HG03039 (cell line): ENCODE measurements around the gene PRORP.
A peak's percentile ranks its signal among the peaks of the same experiment; 100 is the strongest.
"Not testable (repeated sequence)": the region's sequence is repeated elsewhere in the genome, so short reads cannot be mapped to it uniquely, and the experiment has no call there.

Experiments
- ATAC-seq: cut with Tn5 transposase; IDR thresholded peaks from one replicate; pipeline ENCODE4 v1.9.1; 2021; ENCODE audit warnings: mild to moderate bottlenecking, moderate library complexity; ENCODE audit not compliant: unreplicated experiment

The PRORP gene

DNA sequence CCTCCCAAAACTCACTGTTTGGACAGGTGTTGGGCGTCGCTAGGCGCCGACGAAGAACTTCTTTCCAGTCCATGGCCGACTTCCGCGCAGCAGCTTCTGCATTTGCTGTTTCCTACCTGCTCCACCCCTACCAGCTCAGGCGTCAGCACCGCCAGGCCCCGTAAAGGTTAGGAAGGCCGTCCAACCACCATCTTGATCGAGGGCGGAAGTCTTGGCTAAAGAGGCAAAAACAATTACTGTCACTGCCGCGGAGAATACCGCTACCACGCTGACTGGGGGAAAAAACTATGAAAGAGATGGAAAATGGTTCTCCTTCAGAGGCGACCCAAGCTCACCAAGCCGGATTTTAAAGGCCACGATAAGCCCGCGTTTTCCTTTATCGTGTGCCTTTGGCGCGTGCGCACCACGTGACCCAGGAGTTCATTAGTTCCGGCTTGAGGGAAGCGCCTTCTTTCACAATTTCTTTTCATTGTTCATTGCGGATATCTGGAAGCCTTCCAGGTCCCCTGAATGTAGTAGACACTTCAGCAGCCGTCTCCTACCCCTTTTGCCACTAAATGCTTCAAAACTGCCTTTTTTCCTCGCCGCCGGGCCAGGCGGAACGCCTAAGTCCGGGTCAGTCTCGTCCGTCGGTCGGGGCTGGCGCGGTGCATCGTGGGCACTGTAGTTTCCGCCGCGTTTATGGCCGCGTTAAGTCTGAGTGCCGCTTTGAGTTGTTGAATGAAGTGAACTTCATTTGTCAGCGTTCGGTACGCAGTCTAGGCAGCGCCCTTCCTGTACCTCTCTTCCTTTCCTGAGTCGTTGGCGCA lies at the start of gene PRORP, which contains the start of gene PPP2R3C:
Gene PRORP, plus strand, starts transcription at position 666 of the 809 bp plus-strand sequence. CDS start 694 bp downstream, outside the sequence.
Gene PPP2R3C, minus strand, starts transcription at position 104 of the 809 bp plus-strand sequence. Its CDS starts 31 bp downstream, at position 73.
- peak; percentile 71 for ATAC-seq

GRCh38 chr14:35073486-35073885 lies 48.9 kb upstream of the PRORP start:
- ATAC-seq = no peak

GRCh38 chr14:35078082-35078481 lies 44.3 kb upstream of the PRORP start:
- ATAC-seq = no peak

GRCh38 chr14:35079742-35080141 lies 42.6 kb upstream of the PRORP start:
- no peak for ATAC-seq

DNA sequence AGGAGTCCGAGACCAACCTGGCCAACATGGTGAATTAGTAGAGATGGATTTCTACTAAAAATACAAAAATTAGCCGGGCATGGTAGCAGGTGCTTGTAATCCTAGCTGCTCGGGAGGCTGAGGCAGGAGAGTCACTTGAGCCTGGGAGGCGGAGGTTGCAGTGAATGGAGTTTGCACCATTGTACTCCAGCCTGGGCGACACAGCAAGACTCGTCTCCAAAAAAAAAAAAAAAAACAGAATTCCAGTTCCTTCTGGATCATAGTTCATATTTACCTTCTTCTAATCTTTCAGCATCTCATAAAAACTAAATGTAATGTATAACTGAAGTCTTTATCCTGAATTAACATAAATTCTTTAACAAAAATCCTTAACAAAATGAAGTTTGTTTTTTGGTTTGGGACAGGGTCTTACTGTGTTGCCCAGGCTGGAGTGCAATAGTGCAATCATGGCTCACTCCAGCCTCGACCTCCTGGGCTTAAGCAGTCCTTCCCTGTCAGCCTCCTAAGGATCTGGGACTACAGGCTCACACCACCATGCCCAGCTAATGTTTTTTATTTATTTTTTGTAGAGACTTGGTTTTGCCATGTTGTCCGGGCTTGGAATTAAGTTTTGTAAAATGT lies 38.7 kb upstream of the PRORP start:
- no peak for ATAC-seq

- no peak for ATAC-seq
Measured at GRCh38 chr14:35085441-35085840, 36.9 kb upstream of the PRORP start.

GRCh38 chr14:35088514-35088913 lies 33.8 kb upstream of the PRORP start:
- no peak for ATAC-seq

- not testable (repeated sequence) for ATAC-seq
Measured at GRCh38 chr14:35094645-35095044, 27.7 kb upstream of the PRORP start.

DNA sequence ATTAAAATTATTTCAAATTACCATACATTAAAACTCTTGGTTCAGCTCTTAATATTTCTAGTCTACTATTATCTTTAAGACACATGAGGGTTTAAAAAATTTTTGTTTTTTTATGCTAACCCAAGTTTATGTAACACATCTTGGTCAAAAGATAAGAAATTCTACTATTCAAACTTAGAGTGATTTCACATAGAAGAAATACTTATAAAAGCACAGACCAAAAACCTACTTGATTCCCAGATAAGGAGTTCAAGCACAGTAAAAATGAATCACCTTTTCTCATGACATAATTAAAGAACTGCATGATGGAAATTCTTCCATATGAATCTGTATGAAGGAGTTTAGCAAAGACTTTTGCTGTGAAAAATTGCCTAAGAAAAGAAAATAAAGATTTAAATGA lies 14.5 kb upstream of the PRORP start:
- no peak for ATAC-seq

- no peak for ATAC-seq
Measured at GRCh38 chr14:35112641-35113040, 9.7 kb upstream of the PRORP start.

DNA sequence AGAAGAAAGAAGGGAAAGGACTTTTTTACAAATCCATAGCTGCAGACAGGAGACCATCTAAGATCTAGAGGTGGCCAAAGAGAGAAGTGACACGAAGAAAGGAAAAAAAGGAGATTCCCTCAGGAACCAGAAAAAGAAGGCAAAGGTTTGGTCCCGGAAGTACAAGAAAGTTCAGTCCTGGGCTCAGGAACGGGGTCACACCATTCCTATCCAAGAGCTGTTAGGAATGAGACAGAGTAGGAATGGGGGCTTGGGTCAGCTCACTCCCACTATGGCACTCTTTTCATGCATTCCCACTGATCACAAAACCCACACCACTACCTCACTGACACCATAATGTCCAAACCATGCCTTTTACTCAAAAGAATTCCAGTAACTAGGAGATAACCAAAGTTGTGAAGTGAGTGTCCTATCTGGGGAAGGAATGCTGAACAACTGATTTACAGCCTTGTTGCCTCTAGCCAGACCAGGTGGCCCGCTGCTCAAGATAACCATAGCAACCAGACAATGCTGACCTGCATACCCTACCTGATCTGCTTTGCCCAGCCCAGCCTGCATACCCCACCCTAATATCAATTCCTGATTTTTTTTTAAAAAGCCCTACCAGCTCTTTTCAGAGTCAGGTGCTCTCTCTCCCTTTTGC lies 8.9 kb upstream of the PRORP start:
- no peak for ATAC-seq

DNA sequence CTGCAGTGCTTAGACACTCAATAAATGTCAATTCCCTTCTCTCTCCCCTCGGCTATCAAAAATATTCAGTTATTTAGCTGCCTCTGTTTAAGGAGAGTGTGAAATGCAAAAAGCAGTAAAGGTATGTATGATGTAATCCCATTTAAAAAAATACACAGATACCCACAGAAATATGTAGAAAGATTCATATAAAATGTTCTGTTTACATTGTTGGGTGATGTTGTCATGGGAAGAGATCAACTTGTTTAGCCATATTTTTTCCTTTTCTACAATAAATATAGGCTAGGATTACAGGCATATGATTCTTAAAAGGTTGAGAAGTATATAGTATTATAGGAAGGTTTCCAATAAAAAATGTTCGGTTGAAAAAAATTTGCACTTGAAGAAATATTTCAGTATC lies 8.3 kb upstream of the PRORP start:
- no peak for ATAC-seq

GRCh38 chr14:35116242-35116641 lies 6.1 kb upstream of the PRORP start:
- ATAC-seq = no peak

DNA sequence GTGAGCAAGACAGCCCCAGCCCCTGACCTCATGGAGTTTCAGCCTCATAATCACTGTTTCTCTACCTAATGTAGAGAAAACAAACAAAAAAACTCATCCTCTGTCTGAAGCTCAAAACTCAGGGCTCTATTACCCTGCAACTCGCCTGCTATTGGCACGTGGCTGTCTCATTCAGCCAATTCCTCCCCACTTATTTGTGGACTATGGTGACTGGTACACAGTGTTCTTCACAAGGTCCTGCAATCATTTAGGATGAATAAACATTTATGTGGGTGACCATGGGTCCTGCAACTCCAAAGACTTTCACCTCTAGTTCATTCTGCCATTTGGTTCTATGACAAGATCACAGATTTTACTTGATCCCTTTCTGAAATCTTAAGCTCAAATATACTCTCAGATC lies 5.2 kb upstream of the PRORP start:
- ATAC-seq = no peak

DNA sequence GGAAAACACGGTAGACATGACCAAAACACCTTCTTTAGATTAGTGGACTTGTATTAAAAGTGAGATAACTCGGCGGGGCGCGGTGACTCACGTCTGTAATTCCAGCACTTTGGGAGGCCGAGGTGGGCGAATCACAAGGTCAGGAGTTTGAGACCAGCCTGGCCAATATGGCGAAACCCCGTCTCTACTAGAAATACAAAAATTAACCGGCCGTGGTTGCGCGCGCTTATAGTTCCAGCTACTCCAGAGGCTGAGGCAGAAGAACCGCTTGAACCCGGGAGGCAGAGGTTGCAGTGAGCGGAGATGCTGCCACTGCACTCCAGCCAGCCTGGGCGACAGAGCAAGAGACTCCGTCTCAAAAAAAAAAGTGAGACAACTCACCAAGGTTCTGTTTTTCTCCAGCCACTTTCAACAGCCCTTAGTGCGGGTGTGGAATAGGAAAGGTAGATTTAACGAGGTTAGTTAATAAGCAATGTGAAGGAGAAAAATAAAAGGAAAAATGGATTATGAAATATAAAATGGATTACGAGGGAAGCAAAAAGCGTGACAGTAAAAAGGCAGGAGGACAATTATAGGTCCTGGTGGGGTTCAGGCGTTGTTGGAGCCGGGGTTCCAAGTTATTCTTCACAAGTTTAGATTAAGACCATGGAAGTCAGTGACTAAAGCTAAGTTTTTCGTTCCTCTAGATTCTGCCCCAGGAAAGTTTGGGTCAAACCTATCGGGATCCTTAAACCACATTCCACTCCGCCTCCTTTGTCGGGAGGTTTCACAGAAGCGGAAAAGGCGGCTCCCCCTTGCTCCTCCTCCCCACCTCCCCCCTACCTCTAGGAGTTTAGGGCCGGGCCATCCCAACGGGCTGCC lies 1.1 kb upstream of the PRORP start:
- ATAC-seq = no peak

- ATAC-seq = peak; percentile 32
Measured at GRCh38 chr14:35122696-35123387, 490 bp downstream of the PRORP start.

DNA sequence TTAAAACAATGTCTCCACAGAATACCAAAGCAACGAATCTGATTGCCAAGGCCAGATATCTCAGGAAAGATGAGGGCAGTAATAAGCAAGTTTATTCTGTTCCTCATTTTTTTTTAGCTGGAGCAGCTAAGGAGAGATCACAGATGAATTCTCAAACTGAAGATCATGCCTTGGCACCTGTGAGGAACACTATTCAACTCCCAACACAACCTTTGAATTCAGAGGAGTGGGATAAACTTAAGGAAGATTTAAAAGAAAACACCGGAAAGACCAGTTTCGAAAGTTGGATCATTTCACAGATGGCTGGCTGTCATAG lies 994 bp downstream of the PRORP start:
- ATAC-seq = no peak

- no peak for ATAC-seq
Measured at GRCh38 chr14:35124127-35124526, 1.8 kb downstream of the PRORP start.

DNA sequence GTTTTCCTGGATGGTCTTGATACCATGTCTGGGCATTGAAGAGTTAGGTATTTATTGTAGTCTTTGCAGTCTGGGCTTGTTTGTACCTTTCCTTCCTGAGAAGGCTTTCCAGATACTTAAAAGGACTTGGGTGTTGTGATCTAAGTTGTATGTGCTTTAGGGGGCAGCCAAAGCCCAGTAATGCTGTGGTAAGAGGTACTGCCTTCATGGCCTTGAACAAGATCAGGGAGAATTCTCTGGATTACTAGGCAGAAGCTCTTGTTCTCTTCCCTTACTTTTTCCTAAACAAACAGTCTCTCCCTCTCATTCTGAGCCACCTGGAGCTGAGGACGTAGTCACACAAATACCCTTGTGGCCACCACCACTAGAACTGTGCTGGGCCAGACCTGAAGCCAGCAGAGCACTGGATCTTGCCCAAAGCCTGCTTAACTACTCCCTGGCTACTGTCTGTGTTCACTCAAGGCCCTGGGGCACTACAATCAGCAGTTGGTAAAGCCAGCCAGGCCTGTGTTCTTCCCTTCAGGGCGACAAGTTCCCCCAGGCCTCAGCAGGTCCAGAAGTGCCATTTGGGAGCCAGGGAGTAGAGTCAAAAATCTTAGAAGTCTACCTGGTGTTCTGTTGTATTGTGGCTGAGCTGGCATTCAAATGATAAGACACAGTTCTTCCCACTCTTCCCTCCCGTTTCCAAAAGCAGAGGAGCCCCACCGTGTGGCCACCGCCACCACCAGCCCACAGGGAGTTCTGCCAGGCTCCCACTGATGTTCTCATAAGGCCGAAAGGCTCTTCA lies 11.4 kb downstream of the PRORP start:
- no peak for ATAC-seq
